SW480 (cell line): ENCODE results near the gene MACROD2.

Source experiments
- DNase-seq: peaks from one replicate; pipeline ENCODE4 v3.0.0-alpha.2; 2016; ENCODE audit warnings: low spot score

The MACROD2 gene

DNA sequence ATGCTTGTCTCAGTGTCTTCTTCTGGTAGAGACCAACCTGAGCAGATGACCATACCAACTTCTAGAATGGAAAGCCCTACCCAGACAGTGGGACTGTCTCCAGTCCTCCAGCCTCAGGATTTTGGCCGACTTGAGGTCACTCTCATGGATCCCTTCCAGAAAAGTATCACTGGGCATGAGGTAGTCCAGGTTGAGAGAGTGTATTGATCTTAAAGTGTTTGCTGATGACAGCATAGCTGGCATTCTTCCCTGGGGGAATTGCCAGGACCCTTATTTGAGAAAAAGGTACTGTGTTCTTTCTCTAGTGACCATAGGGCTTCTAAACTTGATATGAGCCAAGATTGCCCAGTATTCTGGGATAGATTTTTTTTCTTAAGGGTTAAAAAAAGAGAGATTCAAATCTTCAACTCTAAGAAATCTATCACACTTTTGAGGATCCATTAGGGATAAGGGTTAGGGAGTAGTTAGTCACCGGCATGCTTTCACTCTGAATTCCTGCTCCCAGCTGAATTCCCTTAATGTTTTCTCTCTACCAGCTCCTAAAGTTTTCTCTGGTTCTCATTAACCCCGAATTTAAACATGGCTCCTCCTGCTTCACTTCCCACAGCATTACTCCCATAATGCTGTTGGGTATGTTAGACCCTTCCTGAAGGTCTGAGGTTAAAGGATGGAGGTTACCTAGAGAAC is 415.7 kb downstream of the MACROD2 start:
- no peak for DNase-seq

DNA sequence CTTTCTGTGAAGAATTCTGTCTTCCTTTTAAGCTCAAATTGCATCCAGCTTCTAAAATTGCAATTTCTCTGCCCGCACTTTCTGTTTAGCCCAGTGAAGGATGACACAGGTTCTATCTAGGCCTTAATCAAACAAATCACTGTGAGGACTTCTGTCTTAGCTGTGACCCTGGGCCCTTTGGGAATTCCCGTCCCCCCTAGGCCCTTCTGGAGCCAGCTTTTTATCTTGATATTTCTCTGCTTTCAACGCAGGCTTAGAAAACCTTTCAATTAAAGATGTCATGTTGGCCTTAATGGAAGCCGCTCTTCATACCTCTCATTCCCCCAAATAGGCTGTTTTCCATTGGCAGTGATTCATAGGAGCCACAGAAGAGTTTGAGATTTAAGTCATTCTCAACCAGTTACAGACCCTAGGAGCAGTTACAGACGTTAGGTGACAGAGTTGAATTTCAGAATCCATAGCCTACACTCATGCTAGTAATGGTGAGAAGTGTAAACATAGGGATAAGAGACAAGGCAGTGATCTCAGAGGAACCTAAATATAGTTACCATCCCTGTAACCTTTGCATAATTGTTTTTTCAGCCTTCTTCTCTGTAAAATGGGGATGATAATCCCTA is 416.9 kb downstream of the MACROD2 start:
- no peak for DNase-seq

DNA sequence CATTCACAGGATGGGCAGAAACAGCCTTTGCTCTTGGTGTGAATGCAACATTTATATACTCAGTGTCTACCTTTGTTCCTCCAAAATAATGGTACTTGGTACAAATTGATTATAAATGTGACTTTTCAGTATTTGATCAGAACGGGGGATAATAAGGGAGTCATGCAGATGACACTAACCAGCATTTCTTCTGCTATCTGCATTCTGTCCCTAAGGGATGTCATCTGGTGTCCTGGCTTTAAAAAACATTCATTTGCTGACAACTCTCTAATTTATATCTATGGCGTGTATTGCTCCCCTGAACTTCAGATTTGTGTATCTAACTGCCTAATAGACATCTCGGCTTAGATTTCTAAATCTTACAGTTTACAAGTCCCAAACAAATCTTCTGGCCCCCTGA is 418.5 kb downstream of the MACROD2 start:
- no peak for DNase-seq

DNA sequence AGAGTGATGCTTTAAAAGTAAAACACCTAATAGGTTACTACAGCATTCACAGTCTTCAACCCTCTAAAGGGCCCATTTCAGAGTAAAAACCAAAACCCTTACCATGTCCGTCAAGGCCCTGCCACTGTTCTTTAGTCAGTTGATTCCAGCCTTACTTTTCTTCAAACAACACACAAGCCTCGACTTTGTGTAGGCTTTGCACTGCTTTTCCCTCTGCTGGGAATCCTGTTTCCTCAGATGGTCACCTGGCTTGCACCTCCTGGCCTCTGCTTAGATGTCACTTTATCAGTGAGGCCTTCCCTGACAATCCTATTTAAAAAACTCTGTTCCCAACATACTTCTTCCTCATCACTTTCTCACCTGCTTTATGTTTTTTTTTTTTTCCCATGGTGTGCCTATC is 419.2 kb downstream of the MACROD2 start:
- DNase-seq: no peak

DNA sequence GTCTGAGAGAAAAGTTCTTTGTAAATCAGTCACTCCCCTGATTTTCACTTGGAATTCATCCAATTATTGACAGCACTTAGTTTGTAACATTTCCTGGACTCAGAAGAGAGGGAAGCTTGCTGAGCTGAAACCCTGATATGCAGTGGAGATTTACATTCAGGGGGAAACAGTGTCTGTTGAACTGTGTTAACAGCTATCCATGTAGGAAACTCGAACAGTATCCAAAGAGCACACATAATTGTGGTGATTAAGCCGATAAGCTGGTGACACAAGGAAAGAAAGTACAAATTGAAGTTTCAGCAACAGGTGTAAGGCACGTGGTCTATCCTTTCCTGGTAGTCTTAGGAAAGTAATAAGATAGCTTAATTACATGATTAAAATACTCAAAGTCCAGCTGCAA is 420.2 kb downstream of the MACROD2 start:
- no peak for DNase-seq

DNA sequence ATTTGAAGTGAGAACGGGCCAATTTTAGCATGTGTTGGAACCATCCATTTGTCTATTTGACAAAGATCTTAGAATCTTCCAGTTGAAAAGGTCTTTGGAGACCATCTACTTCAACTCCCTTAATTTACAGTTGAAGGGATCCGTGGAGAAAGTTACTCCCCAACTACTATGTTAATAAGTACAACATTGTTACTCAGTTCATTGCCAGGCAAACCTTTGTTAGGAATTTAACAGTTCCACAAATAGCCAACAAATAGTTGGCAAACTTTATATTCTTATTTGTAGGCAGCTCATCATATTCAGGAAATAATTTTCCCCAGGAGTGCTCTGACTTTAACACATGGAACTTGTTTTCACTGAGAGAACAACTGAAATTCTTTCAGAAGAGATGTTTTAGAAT is 423.1 kb downstream of the MACROD2 start:
- DNase-seq: no peak

DNA sequence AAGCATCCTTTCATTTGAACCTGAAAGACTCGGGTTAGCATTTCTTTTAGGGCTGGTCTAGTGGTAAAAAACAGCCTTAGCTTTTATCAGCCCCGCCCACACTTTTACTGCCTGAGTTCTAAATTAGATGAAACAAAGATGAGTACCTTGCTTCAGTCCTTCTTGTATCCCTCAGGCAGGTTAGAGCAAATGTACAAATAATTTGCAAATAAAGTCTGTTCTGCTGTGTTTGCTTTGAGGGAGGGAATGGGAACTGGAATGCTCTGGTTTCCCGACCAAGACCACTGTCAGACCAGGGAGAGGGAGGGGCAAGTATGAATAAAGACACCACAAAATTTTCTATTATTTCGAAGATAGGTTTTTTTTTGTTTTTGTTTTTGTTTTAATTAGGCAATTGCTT is 427.6 kb downstream of the MACROD2 start:
- no peak for DNase-seq

DNA sequence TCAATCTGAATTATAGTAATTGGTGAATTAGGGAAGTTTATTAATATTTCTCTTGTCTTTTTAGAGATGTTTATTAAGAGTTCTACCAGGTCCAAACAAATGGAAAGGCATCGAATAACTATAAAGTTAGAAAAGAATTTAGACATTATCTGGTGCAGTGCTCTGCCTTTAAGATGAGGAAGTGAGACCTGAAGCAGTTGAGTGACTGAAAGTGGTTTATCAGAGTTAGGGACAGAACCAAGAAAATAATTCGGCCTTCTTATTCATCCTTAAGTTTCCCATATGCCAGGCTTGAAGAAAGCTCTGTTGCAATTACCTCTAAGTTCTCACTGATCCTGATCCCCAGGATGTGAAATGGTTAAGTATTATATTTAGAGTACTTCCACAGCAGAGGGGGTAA is 436.3 kb downstream of the MACROD2 start:
- no peak for DNase-seq

DNA sequence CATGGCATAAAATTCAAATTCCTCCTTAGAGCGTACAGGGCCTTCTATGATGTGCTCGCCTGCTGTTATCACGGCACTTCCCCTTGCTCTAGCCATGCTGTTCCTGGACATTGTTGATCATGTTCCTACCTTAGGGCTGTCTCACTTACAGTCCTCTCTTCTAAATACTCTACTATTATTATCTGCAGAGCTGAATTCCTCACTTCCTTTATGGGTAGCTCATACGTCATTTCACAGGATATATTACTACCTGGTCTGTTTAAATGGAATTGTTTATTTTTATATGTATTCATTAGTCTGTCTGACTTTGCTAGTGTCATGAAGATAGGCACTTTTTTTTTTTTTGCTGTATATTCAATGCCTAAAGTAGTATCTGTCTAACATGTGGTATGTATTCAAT is 436.8 kb downstream of the MACROD2 start:
- DNase-seq: no peak

DNA sequence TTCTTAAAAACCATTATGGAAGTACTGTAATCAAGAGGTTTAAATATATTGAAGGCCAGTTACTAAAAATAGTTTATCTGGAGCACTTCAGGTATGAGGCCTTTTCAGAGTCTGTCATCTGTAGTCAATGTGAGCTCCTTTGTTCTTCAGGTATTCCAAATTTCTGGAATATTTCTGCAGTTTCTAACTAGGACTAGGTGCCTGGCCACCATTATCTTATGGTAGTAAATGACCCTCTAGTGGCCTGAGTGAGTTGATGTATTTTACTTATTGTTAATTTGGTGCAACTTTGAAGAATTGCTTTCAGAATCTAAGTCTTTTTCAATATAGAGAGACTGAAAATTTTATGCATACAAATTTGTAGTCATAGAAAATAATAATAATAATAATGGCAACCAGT is 437.3 kb downstream of the MACROD2 start:
- no peak for DNase-seq

DNA sequence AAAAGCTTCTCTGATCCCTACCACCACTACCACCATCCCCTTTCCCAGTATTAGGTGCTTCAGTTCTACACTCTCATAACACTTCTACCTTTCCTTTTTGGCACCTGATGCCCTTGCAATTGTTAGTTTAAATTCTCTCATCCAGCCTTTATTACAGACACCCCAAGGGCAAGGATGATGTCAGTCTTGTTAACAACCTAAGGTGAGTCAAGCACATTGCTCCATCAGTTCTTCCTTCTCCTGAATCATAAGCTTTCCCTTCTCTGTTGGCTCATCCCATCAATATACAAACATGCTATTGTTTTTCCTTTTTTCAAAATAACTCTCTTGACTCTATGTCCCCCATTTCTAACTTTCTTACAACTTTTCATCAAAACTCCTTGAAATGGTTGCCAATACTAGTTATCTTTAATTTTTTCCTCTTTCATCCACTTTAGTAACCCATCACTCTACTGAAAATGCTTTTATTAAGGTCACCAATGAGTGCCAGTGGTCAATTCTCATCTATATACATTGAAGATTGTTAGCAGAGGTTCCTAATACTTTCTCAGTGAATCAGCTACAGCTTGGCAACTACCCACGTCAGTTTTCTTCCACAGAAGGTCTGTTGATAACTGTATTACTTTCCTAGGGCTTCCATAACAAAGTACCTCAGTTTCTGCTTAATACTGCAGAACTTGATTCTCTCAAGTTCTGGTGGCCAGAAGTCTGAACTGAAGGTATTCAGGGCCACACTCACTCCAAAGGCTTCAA is 439.2 kb downstream of the MACROD2 start:
- DNase-seq: no peak

DNA sequence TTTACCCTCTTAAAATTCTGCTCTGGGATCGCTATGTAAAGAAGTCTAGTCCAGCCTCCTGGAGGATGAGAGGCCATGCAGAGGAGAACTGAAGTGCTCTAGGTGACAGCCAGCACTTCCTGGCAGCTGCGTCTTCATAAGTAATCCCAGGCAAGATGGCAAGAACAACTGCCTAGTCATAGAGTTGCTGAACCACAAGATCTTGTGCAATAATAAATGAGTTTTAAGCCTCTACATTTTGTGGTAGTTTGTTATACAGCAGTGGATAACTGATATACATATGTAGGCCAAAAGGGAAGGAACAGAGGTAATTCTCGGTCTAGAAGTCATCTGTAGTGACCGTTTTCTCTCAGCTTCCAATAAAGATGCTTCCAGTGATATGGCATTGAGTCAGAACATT is 445.9 kb downstream of the MACROD2 start:
- no peak for DNase-seq

DNA sequence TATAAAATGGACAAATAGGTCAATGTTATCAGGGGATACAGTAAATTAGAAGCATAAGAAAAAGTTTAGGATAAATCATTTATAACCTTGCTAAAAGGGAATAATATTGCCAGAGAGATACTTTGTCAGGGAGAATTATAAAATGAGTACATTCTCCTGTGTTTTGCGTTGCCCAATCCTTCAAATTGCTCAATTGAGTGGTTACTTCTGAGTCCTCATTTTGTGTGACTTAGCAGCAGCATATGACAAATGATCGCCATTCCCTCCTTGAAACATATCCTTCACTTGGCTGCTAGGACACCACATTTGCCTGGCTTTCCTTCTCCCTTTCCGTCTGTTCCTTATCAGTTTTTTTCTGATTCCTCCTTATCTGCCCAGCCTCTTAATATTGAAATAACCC is 448.8 kb downstream of the MACROD2 start:
- no peak for DNase-seq

DNA sequence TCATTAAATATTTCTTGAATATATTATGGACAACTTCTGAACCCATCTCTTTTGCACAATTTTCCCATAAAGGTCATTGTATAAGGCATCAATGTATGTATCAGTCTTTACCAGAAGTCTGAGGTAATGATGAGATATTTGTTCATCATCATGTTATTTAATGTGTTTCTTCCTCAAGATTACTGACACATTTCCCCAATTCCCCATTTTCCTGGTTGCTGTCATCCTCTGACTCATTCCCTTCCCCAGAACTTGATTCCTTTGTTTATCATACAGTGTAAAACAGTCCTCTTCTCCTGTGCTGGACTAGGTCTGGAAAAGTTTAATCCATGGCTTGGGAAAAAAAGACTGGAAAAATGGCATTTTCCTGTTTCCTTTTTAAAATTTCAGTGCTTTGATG is 450.0 kb downstream of the MACROD2 start:
- DNase-seq: no peak

DNA sequence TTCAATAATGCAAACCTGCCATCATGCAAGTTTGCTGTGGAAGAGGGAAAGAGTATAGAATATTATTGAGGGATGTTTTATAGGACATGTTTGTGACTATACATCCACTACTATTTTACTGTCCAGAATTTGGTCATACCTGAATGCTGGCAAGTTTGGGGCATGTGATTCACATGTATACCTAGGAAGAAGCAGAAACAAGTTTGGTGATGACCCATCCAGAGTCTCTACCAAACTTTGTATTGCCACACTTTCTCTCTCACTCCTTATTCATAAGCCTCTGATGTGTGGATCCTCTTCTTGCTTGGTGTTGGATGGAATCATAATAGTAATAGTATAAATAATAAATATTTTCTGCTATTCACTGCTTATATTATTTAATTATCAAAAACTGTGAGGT is 450.6 kb downstream of the MACROD2 start:
- no peak for DNase-seq

DNA sequence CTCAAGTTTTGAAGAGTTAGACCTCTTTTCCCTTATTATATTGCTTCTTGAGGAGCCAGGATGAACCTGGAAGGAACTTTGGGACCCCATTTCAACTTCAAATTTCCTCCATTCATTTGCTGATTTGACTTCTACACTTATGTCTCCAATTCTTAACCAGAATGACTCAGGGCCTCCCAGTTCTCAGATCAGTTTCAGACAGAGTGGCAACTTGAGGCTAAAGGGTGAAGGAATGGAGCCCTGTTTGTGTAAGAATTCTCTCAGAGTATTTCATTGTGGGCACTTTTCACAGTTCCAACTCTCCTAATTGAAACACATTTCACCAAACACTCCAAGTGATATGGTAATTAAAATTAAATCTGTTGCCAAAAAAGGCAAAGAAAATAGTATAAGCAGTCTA is 451.1 kb downstream of the MACROD2 start:
- DNase-seq: no peak

DNA sequence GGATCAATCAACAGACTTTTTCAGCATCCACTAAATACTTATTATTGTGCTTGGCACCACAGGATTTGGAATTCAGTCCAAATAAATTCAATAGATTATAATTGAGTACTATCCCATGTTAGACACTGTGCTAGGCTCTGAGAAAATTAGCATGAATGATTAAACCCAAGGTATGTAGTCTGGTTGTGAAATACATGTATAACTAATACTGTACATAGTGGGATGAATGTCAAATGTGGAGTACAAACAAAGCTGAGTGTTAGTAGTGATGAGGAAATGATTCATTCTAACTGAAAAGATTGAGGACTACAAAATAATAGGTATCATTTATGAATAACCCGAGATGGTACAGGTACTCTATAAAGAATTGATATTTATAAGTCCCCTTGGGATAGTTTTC is 454.0 kb downstream of the MACROD2 start:
- DNase-seq: no peak

DNA sequence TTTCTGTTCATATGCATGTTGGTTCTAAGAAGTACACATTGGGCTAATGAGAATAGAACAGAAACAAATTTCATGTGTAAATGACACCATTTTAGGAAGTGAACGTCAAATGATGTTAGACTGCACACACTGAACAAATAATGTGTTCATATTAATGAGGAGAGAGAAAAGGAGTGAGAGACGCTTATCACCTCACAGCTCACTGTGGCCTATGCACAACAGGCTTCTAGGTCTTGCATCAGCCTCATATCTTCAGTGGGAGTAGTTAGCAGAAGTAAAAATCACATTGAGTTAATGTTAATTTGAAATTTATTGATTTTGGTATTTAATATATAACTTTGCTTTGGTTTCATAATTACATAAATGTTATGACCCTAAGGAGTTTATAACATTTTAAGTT is 454.9 kb downstream of the MACROD2 start:
- DNase-seq: no peak

DNA sequence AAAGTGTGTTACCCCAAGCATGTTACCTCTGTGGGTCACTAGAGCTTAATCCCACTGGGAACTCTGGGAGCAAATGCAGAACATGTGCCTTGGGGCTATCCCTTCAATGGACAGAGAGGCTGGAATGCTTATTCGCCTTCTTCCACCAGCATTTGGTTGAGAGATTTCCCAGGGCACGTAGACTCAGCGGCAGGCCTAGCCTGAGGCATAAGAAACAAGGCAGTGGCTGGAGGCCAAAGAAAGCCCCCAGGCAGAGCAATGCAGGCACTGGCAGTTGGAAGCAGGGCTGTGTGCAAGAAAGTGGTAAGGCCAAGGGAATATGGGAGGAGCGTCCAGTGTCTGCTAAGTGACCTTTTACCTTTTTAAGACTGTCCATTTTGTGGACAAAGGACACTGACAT is 456.1 kb downstream of the MACROD2 start:
- DNase-seq: no peak

DNA sequence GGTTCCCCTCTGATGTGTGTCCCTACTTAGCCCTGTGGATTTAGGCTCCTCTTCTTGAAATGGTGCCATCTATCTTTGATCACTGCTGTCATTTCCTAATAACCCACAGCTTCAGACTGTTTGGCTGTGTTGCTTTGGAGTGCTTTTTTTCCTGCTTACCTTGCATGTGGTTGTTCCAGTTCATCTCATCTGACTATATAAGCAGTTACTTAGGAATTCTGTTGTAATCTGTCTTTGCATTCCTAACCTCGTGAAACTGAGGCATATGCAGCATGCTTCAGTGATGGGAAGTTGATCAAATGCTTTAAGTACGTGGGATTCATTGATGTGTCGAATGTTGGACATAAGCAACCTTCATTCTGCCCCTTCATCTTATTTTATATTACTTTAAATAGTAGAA is 457.9 kb downstream of the MACROD2 start:
- DNase-seq: no peak

DNA sequence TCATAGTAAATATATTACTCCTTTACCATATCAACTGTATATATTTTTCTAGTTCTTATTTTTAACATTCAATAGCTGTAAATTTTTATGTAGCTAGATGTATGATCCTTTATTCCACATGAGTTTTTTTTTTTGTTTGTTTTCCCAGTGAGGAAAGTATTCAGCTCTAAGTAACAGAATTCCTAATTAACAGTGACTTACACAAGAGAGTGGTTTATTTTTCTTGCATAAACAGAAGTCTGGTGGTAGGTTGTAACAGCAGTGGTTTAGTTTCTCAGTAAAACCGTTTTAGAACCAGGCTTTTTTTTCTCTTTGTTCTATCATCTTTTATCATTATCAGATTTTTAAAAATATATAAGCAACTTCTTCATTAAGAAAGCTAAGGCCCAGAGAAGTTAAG is 459.0 kb downstream of the MACROD2 start:
- DNase-seq: no peak

DNA sequence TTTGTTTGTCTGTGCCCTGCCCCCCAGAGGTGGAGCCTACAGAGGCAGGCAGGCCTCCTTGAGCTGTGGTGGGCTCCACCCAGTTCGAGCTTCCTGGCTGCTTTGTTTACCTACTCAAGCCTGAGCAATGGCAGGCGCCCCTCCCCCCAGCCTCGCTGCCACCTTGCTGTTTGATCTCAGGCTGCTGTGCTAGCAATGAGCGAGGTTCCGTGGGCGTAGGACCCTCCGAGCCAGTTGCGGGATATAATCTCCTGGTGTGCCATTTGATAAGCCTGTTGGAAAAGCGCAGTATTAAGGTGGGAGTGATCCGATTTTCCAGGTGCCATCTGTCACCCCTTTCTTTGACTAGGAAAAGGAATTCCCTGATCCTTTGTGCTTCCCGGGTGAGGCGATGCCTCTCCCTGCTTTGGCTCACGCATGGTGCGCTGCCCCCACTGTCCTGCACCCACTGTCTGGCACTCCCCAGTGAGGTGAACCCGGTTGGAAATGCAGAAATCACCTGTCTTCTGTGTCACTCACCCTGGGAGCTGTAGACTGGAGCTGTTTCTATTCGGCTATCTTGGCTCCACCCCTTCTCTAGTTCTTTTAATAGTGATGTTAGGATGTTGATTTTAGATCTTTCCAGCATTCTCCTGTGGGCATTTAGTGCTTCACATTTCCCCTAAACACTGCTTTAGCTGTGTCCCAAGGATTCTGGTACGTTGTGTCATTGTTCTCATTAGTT is 471.9 kb downstream of the MACROD2 start:
- DNase-seq: peak; percentile 14
